GM19468 (cell line): ENCODE data around the gene NHS.

Experiments
- ATAC-seq: cut with Tn5 transposase; IDR thresholded peaks from one replicate; pipeline ENCODE4 v1.9.1; 2021; ENCODE audit warnings: mild to moderate bottlenecking, moderate library complexity, moderate number of reproducible peaks; ENCODE audit not compliant: unreplicated experiment; ENCODE audit errors: extremely low read depth

Gene NHS

GRCh38 chrX:17374619-17375366 is at the start of gene NHS:
Gene NHS, plus strand, starts transcription at chrX:17375200. Its CDS starts 558 bp downstream, at chrX:17375758.
- no peak for ATAC-seq

DNA sequence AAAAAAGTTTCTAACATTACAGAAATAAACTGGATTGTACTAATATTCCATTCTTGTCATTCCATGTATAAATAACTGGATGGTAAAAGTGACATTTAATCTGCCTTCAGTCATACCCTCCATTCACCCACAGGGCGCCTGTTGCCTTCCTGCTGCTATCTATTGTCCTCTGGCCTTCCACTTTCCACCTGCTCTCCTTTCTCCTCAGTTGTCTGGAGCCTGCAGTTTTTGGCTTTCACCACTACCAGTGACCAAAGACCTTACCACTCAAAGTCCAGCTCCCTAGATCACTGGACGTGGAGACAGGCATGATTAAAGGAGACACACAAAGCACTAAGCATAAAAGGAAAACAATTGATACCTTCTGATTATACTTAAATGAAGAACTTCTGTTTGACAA is 46.2 kb upstream of the NHS start:
- no peak for ATAC-seq

- ATAC-seq = no peak
Measured at GRCh38 chrX:17336377-17336776, 38.6 kb upstream of the NHS start.

GRCh38 chrX:17355976-17356375 is 19.0 kb upstream of the NHS start:
- no peak for ATAC-seq

DNA sequence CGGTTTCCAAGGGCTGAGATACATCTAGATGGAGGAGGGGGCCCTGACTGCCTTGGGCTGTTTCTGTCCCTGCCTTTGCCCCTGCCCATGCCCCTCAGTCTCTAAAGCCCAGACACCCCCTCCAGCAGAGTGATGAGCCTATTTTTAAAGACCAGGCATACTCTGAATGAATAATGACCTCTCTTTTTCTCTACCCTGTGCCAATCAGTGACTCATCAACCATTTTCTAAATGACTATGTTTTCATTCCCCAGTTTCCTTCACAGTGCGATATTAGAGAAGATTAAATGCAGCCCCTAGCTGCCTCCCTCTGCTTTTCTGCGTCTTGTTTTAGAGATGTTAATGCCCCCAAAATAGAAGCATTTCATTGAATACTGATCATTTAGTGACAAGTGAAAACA is 15.5 kb upstream of the NHS start:
- ATAC-seq = no peak

DNA sequence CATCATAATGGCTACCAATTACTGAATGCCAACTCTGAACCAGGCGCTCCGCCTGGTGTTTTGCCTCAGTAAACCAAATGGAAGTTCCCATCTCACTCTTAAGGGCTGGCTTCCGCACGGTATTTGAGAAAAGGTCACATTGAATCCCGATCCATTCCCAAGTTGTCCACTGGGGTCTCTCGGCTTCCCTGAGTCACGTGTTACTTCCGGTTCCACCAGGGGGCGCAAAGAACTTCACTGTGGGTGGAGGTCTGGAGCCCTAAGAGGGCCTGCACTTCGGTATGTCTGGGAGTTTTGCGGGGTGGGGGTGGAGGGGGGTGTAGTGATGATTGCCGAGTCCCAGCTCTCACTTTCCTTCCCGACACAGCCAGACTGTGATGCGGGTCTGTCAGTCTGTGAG is 13.4 kb upstream of the NHS start:
- no peak for ATAC-seq

GRCh38 chrX:17368002-17368401 is 7.0 kb upstream of the NHS start:
- no peak for ATAC-seq

GRCh38 chrX:17369309-17369708 is 5.7 kb upstream of the NHS start:
- no peak for ATAC-seq

- ATAC-seq = no peak
Measured at GRCh38 chrX:17370191-17370590, 4.8 kb upstream of the NHS start.

DNA sequence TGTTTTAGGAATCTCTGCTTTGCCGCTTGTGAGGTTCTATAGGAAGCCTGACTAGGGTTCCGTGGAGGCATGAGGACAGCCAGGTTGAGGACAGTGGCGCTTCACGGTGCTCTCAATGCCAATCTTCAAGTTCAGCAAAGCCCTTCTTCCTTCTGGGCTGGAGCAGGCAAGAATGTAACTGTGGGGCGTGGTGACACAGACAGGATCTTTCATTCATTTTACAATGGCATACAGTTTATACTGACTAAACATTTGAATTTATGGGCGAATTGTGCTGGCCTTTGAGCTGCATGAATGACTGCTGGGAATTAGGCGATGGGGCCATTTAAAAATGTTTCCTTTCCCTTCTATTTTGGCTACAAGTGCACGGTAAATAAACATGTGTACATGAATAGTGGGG is 2.9 kb upstream of the NHS start:
- ATAC-seq = no peak

DNA sequence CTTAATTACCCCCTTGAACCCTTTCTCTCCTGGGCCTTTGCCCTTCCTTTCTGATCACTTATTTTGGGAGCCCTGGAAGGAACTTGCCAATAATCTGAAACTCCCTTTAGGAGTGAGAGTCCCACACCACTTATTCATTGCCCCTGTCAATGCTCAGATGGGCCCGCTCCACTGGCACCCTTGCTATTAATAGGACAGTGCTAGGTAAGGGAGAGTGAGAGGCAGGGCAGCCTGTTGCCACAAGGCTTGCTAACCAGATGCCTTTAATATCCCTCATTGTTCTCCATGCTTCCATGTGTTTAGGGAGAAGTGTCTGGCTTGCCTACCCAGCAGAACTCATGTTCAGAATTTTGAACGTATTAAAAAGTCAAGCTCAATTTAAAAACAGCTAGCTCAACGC is 1.7 kb upstream of the NHS start:
- no peak for ATAC-seq

GRCh38 chrX:17375367-17375636 is 302 bp downstream of the NHS start:
- no peak for ATAC-seq

- ATAC-seq = no peak
Measured at GRCh38 chrX:17375637-17376430, 834 bp downstream of the NHS start.

- ATAC-seq = no peak
Measured at GRCh38 chrX:17376431-17377077, 1.6 kb downstream of the NHS start.

DNA sequence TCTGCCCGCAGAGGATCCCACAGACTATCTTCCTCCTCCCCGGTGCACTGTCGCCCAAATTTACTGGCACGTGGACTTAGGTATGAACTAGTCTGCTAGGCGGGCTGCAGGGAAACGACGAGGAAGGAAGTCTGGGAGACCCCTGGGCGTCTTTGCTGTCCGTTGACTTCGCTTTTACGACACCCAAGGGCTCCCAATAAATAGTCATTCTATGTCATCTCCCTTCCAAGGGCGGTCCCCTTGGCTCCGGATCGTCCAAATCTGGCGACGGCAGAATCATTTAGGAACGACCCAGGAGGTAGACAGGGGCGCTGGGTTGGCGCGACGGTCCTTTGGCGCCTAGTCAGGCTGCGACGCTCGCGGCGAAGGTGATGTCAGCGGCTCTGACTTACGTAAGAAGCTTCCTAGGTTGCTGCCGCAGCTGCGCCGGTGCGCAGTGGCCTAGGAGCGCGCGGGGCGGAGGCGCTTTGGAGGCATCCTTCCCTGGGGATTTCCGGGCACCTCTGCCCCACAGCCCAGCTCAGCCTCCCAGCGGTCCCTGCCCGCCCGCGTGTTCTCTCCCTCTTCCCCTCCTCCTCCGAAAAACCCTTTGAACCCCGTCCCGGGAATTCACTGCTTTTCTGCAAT is 2.2 kb downstream of the NHS start:
- ATAC-seq = no peak

DNA sequence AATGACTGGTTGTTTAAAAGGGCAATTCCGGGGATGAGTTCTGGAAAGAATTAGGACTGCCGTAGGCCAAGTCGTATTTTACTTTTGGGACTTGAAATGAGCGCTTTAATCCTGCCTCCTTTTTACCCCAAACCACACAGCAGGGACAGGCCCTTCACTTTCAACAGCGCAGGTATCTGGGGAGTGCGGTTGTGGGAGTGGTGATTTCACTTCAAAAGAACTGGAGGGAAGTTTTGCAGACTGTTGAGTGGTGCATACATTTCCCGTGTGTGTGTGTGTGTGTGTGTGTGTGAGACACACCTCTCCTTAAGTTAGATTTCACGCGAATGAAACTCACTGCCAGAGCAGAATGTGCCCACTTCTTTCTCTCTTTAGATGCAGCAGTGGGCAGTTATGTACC is 2.8 kb downstream of the NHS start:
- ATAC-seq = no peak

DNA sequence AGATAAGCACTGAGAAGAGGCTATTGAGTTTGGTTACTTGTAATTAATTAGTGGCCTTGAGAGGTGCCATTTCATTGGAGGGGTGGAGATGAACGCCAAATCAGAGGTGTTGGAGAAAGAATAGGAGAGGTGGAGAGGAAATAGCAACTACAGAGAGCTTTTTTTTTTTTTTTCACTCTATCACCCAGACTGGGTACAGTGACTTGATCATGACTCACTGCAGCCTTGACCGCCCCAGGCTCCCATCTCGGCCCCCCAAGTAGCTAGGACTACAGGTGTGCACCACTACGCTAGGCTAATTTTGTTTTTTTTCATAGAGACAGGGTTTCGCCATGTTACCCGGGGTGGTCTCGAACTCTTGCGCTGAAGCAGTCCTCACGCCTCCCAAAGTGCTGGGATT is 5.2 kb downstream of the NHS start:
- ATAC-seq = no peak

DNA sequence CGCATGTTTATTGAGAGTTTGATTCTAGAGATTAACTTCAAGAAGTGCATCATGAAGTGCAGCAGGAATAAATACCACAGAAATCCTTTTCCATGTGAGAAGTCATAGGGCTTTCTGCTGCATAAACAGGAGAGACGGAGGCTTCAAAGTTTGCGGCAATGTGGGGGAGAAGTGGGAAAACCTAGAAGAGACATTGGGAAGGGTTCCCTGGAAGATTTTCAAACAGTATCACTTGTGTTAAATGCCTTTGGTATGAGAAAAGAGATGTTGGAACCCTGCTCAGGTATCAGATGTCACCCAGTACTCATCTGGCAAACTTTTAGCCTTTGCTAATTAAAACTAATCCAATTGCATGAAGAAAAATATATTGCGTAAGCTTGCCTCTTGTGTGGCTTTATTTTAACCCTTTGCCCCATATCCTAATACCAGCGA is 15.4 kb downstream of the NHS start:
- no peak for ATAC-seq

DNA sequence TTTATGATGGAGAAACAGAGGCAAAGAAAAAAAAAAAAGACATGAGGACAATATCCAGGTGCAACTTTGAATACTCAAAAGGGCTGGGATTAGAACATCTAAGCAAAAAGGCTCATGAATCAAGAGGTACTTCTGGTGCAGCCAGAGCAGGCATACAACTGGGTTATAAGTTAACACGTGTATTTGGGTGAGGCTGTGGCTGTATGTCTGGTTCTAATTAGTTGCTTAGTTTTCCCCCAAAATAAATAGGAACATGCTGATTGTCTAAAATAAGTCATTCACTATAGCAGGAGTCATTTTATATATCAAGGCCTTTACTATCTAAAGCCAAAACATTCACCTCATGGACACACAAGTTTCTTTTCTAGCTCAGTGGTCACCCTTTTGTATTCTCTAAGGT is 20.2 kb downstream of the NHS start:
- no peak for ATAC-seq

- ATAC-seq = no peak
Measured at GRCh38 chrX:17397074-17397473, 22.1 kb downstream of the NHS start.

DNA sequence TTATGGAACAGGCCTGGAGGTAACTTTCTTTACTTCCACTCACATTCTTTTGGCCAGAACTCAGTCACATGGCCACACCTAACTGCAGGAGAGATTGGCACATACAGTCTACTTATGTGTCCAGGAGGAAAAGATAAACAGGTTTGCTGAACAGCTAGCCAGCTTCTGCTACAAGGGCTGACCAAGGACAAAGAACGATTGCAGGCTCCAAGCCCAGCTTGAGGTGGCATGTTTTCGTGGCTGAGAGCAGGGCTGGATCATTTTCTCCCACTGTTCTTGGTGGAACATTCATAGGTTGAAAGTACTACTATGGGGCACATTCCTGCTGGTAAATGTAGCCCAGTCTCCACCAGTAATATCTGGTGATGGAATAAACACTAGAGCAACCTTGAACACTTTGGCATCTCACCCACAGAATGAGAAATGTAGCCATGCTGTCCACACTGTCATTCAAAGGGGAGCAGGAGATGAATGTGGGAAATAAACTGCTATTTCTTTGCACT is 28.2 kb downstream of the NHS start:
- no peak for ATAC-seq
